IPS DF 6.9 (cell line): ENCODE results near the gene IRF2.

Source experiments
- DNase-seq: peaks from one replicate; pipeline ENCODE4 v3.0.0-alpha.2; 2013; ENCODE audit warnings: low read depth, low spot score
- H3K27ac ChIP-seq: one replicate; pipeline ENCODE4 v1.5.1; 2013; ENCODE audit warnings: low read length, control low read depth
- H3K27me3 ChIP-seq: 2 replicates; pipeline ENCODE4 v1.6.1; 2013; ENCODE audit warnings: mild to moderate bottlenecking, low read length; ENCODE audit not compliant: control insufficient read depth, insufficient read depth
- H3K36me3 ChIP-seq: 2 replicates; pipeline ENCODE4 v1.6.1; 2013; ENCODE audit warnings: low read length; ENCODE audit not compliant: control insufficient read depth, insufficient read depth
- H3K4me1 ChIP-seq: 2 replicates; pipeline ENCODE4 v1.6.1; 2013; ENCODE audit warnings: low read length; ENCODE audit not compliant: control insufficient read depth, insufficient read depth
- H3K4me3 ChIP-seq: 2 replicates; pipeline ENCODE4 v1.5.1; 2013; ENCODE audit warnings: mild to moderate bottlenecking, low read length
- H3K9me3 ChIP-seq: 2 replicates; pipeline ENCODE4 v1.6.1; 2013; ENCODE audit warnings: low read length, inconsistent platforms; ENCODE audit not compliant: control insufficient read depth, insufficient read depth
- WGBS: extraction: QIAGEN DNeasy Blood & Tissue Kit; methylation state at CpG from one replicate; pipeline ENCODE4 v1.1.7; 2013; ENCODE audit warnings: mixed read lengths, missing lambda C conversion rate; ENCODE audit not compliant: insufficient read length, insufficient coverage; 5-methylcytosine and 5-hydroxymethylcytosine counted together

The IRF2 gene

GRCh38 chr4:184356366-184356765 is 118.0 kb downstream of the IRF2 start:
- Histone ChIP-seq H3K27ac (no peak overlapping the region), H3K4me1 (peaks cover 1% of the 10 kb centered on the region; the same call in 1 of the 2 replicates), H3K9me3 (no peaks in the 10 kb centered on the region), H3K36me3 (no peaks in the 10 kb centered on the region), H3K27me3 (no peaks in the 10 kb centered on the region), H3K4me3 (no peak overlapping the region)
- no CpG with 5 or more reads among the region's 7 CpGs for WGBS
- DNase-seq: no peak

- Histone ChIP-seq H3K4me3 (no peak overlapping the region), H3K4me1 (peaks cover 1% of the 10 kb centered on the region; the same call in 1 of the 2 replicates)
- WGBS: no CpG with 5 or more reads among the region's 5 CpGs
These were observed 118.5 kb downstream of the IRF2 start for GRCh38 chr4:184355857-184356256.

GRCh38 chr4:184355111-184355604 is 119.2 kb downstream of the IRF2 start:
- no peak overlapping the region for H3K27ac ChIP-seq

More at GRCh38 chr4:184355857-184356256, 118.5 kb downstream of the IRF2 start:
- H3K27me3 ChIP-seq: no peaks in the 10 kb centered on the region
- no peak overlapping the region for H3K27ac ChIP-seq
- no peak for DNase-seq
- no peaks in the 10 kb centered on the region for H3K36me3 ChIP-seq
- no peaks in the 10 kb centered on the region for H3K9me3 ChIP-seq

GRCh38 chr4:184352891-184353290 is 121.5 kb downstream of the IRF2 start:
- no CpG with 5 or more reads among the region's 5 CpGs for WGBS
- Histone ChIP-seq H3K4me3 (no peak overlapping the region), H3K4me1 (peaks cover 1% of the 10 kb centered on the region; the same call in 1 of the 2 replicates), H3K27ac (no peak overlapping the region), H3K36me3 (no peaks in the 10 kb centered on the region), H3K9me3 (no peaks in the 10 kb centered on the region), H3K27me3 (no peaks in the 10 kb centered on the region)
- no peak for DNase-seq

More at GRCh38 chr4:184355111-184355604, 119.2 kb downstream of the IRF2 start:
- no peak overlapping the region for H3K4me3 ChIP-seq
- no peak for DNase-seq
- H3K27me3 ChIP-seq: no peaks in the 10 kb centered on the region
- peaks cover 1% of the 10 kb centered on the region; the same call in 1 of the 2 replicates for H3K4me1 ChIP-seq
- no CpG with 5 or more reads among the region's 2 CpGs for WGBS
- no peaks in the 10 kb centered on the region for H3K36me3 ChIP-seq
- no peaks in the 10 kb centered on the region for H3K9me3 ChIP-seq

GRCh38 chr4:184351560-184352451 is 122.5 kb downstream of the IRF2 start:
- peaks cover 3% of the 10 kb centered on the region; the same call in 1 of the 2 replicates for H3K4me1 ChIP-seq
- no peaks in the 10 kb centered on the region for H3K36me3 ChIP-seq
- H3K27ac ChIP-seq: no peak overlapping the region
- no peak overlapping the region for H3K4me3 ChIP-seq
- WGBS: no CpG with 5 or more reads among the region's 19 CpGs
- DNase-seq: no peak
- H3K9me3 ChIP-seq: no peaks in the 10 kb centered on the region
- H3K27me3 ChIP-seq: no peaks in the 10 kb centered on the region

GRCh38 chr4:184350964-184351363 is 123.4 kb downstream of the IRF2 start:
- WGBS: no CpG with 5 or more reads among the region's 5 CpGs
- no peaks in the 10 kb centered on the region for H3K27me3 ChIP-seq
- peaks cover 3% of the 10 kb centered on the region; the same call in 1 of the 2 replicates for H3K4me1 ChIP-seq
- H3K4me3 ChIP-seq: no peak overlapping the region
- no peaks in the 10 kb centered on the region for H3K36me3 ChIP-seq
- no peak overlapping the region for H3K27ac ChIP-seq
- H3K9me3 ChIP-seq: no peaks in the 10 kb centered on the region
- no peak for DNase-seq

GRCh38 chr4:184350213-184350817 is 124.0 kb downstream of the IRF2 start:
- Histone ChIP-seq H3K36me3 (no peaks in the 10 kb centered on the region), H3K4me3 (no peak overlapping the region), H3K27me3 (no peaks in the 10 kb centered on the region), H3K9me3 (no peaks in the 10 kb centered on the region), H3K27ac (no peak overlapping the region), H3K4me1 (peaks cover 3% of the 10 kb centered on the region; the same call in 1 of the 2 replicates)
- DNase-seq: no peak
- WGBS: no CpG with 5 or more reads among the region's 9 CpGs

- no peaks in the 10 kb centered on the region for H3K36me3 ChIP-seq
- no CpG with 5 or more reads among the region's 11 CpGs for WGBS
- no peak overlapping the region for H3K4me3 ChIP-seq
- H3K27me3 ChIP-seq: no peaks in the 10 kb centered on the region
- no peak for DNase-seq
- H3K4me1 ChIP-seq: peaks cover 3% of the 10 kb centered on the region; the same call in 1 of the 2 replicates
- no peaks in the 10 kb centered on the region for H3K9me3 ChIP-seq
- no peak overlapping the region for H3K27ac ChIP-seq
These were observed 124.9 kb downstream of the IRF2 start for GRCh38 chr4:184349283-184350039.

- Histone ChIP-seq H3K4me3 (no peak overlapping the region), H3K36me3 (no peaks in the 10 kb centered on the region), H3K27me3 (no peaks in the 10 kb centered on the region), H3K9me3 (no peaks in the 10 kb centered on the region), H3K27ac (no peak overlapping the region), H3K4me1 (peaks cover 3% of the 10 kb centered on the region; the same call in 1 of the 2 replicates)
- no peak for DNase-seq
- WGBS: no CpG with 5 or more reads among the region's 15 CpGs
These were observed 125.8 kb downstream of the IRF2 start for GRCh38 chr4:184348311-184349233.
